Measurements from ENCODE around the gene ITSN1. TPM values are rescaled to one million over a fixed set of nuclear protein-coding genes. Genes with fewer than 3 reads are reported as not detected.

Gene ITSN1
- total and polyA plus RNA-seq, 4 donors = 20.3 to 112 (median 40.2) TPM

GRCh38 chr21:33651965-33652680, 9.8 kb downstream of the ITSN1 start:
- no peaks in the 10 kb centered on the region for H3K9me3 ChIP-seq (ENCODE audit: control insufficient read depth in 4 of 4, low read length in 3 of 4)
- no peak for DNase-seq (ENCODE audit: low spot score)
- H3K36me3 ChIP-seq (ENCODE audit: control insufficient read depth in 4 of 4, insufficient read depth in 3 of 4, low read depth in 1 of 4, low read length in 3 of 4) = no peaks in the 10 kb centered on the region
- no peaks in the 10 kb centered on the region for H3K27me3 ChIP-seq (ENCODE audit: control insufficient read depth in 4 of 4, insufficient read depth in 4 of 4, low read length in 3 of 4)
- 93% methylated on average over 8 of the region's 8 CpGs for WGBS
- no peak for TF ChIP-seq CTCF (IDR thresholded peaks at IDR 0.05; ENCODE audit: low read depth, low read length, missing input control)
- TF ChIP-seq ZBTB33 (IDR thresholded peaks at IDR 0.05) = no peak
- TF ChIP-seq HNF4A (conservative IDR thresholded peaks at IDR 0.05) = no peak
- no peak for TF ChIP-seq FOXA1 (IDR thresholded peaks at IDR 0.05)
- no peak for TF ChIP-seq RAD21 (IDR thresholded peaks at IDR 0.05)
- no peak for TF ChIP-seq REST (IDR thresholded peaks at IDR 0.05)
- H3K4me3 ChIP-seq (ENCODE audit: low read depth in 1 of 3, low read length in 3 of 3) = no peak overlapping the region
- H3K4me1 ChIP-seq (ENCODE audit: control insufficient read depth in 4 of 4, insufficient read depth in 4 of 4, low read length in 3 of 4) = peaks cover 8 to 33% (median 15%) of the 10 kb centered on the region in 4 donors
- H3K9ac ChIP-seq (ENCODE audit: low read depth in 1 of 2, low read length in 2 of 2) = no peak overlapping the region
- H3K27ac ChIP-seq (ENCODE audit: low read depth in 1 of 2, low read length in 2 of 2) = no peak overlapping the region

GRCh38 chr21:33654412-33654811, 12.1 kb downstream of the ITSN1 start:
- TF ChIP-seq SP1 (IDR thresholded peaks at IDR 0.05) (no peak), FOXA1 (IDR thresholded peaks at IDR 0.05) (no peak)
- no peak overlapping the region for H3K27ac ChIP-seq (ENCODE audit: low read depth in 1 of 2, low read length in 2 of 2)
- H3K36me3 ChIP-seq (ENCODE audit: control insufficient read depth in 4 of 4, insufficient read depth in 3 of 4, low read depth in 1 of 4, low read length in 3 of 4) = no peaks in the 10 kb centered on the region
- H3K4me1 ChIP-seq (ENCODE audit: control insufficient read depth in 4 of 4, insufficient read depth in 4 of 4, low read length in 3 of 4) = peaks cover 4 to 34% (median 16%) of the 10 kb centered on the region in 4 donors
- WGBS = 92% methylated on average over 4 of the region's 4 CpGs
- H3K9ac ChIP-seq (ENCODE audit: low read depth in 1 of 2, low read length in 2 of 2) = no peak overlapping the region
- DNase-seq (ENCODE audit: low spot score) = no peak
- H3K4me3 ChIP-seq (ENCODE audit: low read depth in 1 of 3, low read length in 3 of 3) = no peak overlapping the region
- H3K9me3 ChIP-seq (ENCODE audit: control insufficient read depth in 4 of 4, low read length in 3 of 4) = no peaks in the 10 kb centered on the region
- H3K27me3 ChIP-seq (ENCODE audit: control insufficient read depth in 4 of 4, insufficient read depth in 4 of 4, low read length in 3 of 4) = no peaks in the 10 kb centered on the region

- Histone ChIP-seq H3K9ac (ENCODE audit: low read depth in 1 of 2, low read length in 2 of 2) (no peak overlapping the region), H3K27me3 (ENCODE audit: control insufficient read depth in 4 of 4, insufficient read depth in 4 of 4, low read length in 3 of 4) (no peaks in the 10 kb centered on the region), H3K36me3 (ENCODE audit: control insufficient read depth in 4 of 4, insufficient read depth in 3 of 4, low read depth in 1 of 4, low read length in 3 of 4) (no peaks in the 10 kb centered on the region), H3K9me3 (ENCODE audit: control insufficient read depth in 4 of 4, low read length in 3 of 4) (no peaks in the 10 kb centered on the region), H3K4me3 (ENCODE audit: low read depth in 1 of 3, low read length in 3 of 3) (no peak overlapping the region), H3K27ac (ENCODE audit: low read depth in 1 of 2, low read length in 2 of 2) (no peak overlapping the region), H3K4me1 (ENCODE audit: control insufficient read depth in 4 of 4, insufficient read depth in 4 of 4, low read length in 3 of 4) (peaks cover 2 to 24% (median 11%) of the 10 kb centered on the region in 4 donors)
- no peak for TF ChIP-seq RXRA (IDR thresholded peaks at IDR 0.05)
- TF ChIP-seq FOXA1 (IDR thresholded peaks at IDR 0.05) = no peak
- TF ChIP-seq ATF3 (IDR thresholded peaks at IDR 0.05) = no peak
- TF ChIP-seq YY1 (IDR thresholded peaks at IDR 0.05) = no peak
- no peak for TF ChIP-seq EGR1 (IDR thresholded peaks at IDR 0.05; ENCODE audit: low read depth in 2 of 2)
- no peak for TF ChIP-seq CTCF (IDR thresholded peaks at IDR 0.05; ENCODE audit: low read depth, low read length, missing input control)
- 80% methylated on average over 8 of the region's 8 CpGs for WGBS
- no peak for DNase-seq (ENCODE audit: low spot score)
Measured at GRCh38 chr21:33655588-33656221, 13.4 kb downstream of the ITSN1 start.

Measured in liver (tissue), 9 donors.